GM12878 (cell line): ENCODE data around the gene CELSR1. TPM values are rescaled to one million over a fixed set of nuclear protein-coding genes. Genes with fewer than 3 reads are reported as not detected.

Source experiments
- ATAC-seq: fragments of 200-7000 bp; cut with Tn5 transposase; 3 replicates; pipeline ENCODE4 v1.9.1; 2020; ENCODE audit warnings: mild to moderate bottlenecking, moderate library complexity
- BruUV-seq: library from RNA; stranded (reverse); fragments of 400-500 nt; replicated peaks from 2 replicates; lab custom pipeline; 2021; lab: Mats Ljungman, UMichigan
- CTCF ChIA-PET: fragments of 300-600 bp; sonication (Branson Sonifier 250); formaldehyde crosslinking; extraction: SDS; loops from one replicate; lab custom pipeline; 2021; ENCODE audit warnings: inconsistent platforms; lab: Yijun Ruan, JAX
- POLR2A ChIA-PET: fragments of 350-600 bp; formaldehyde crosslinking; extraction: SDS; loops from one replicate; lab custom pipeline; 2021; ENCODE audit warnings: inconsistent platforms; lab: Charles Lee
- RAD21 ChIA-PET: fragments of 300-600 bp; sonication (Branson Sonifier 250); formaldehyde crosslinking; loops from one replicate; lab custom pipeline; 2023; ENCODE audit warnings: antibody characterized with exemption; ENCODE audit not compliant: unreplicated experiment; lab: Charles Lee
- SMC1A ChIA-PET: fragments of 300-600 bp; sonication (Branson Sonifier 250); formaldehyde crosslinking; loops from one replicate; lab custom pipeline; 2023; ENCODE audit not compliant: unreplicated experiment, uncharacterized antibody; lab: Charles Lee
- DNase-seq: peaks from one replicate; pipeline ENCODE4 v3.0.0-alpha.2; 2011; ENCODE audit warnings: low read depth, low spot score
- FAIRE-seq: peaks from 3 replicates; lab custom pipeline; 2011; peaks lifted over from hg19 to GRCh38; lab: Jason Lieb, UNC
- H2AFZ ChIP-seq: 2 replicates; pipeline ENCODE4 v1.6.0; 2011; ENCODE audit warnings: low read depth, low read length, control low read depth; ENCODE audit not compliant: control insufficient read depth
- H3K27ac ChIP-seq: 2 replicates; pipeline ENCODE4 v1.5.1; 2011; ENCODE audit warnings: control low read depth; ENCODE audit not compliant: control insufficient read depth, insufficient read depth
- H3K27me3 ChIP-seq, 2 experiments: replicated peaks in 1 of 2; 2 replicates each; pipeline versions ENCODE4 v1.6.0 to v1.6.1; 2011; ENCODE audit warnings: low read length in 1 of 2; ENCODE audit not compliant: control insufficient read depth in 2 of 2, insufficient read depth in 2 of 2
- H3K36me3 ChIP-seq, 2 experiments: 2 replicates each; pipeline ENCODE4 v1.5.1; 2011; ENCODE audit warnings: low read length in 1 of 2; ENCODE audit not compliant: control insufficient read depth in 2 of 2, insufficient read depth in 2 of 2
- H3K4me1 ChIP-seq: 2 replicates; pipeline ENCODE4 v1.6.1; 2011; ENCODE audit warnings: mild to moderate bottlenecking, low read length, moderate library complexity, mixed read lengths; ENCODE audit not compliant: control insufficient read depth, insufficient read depth
- H3K4me2 ChIP-seq: 2 replicates; pipeline ENCODE4 v1.6.0; 2011; ENCODE audit warnings: control low read depth; ENCODE audit not compliant: control insufficient read depth, insufficient read depth
- H3K4me3 ChIP-seq: fragments of 200-600 bp; sonication (generic); 2 replicates; pipeline ENCODE4 v1.5.1; 2016
- H3K79me2 ChIP-seq: 2 replicates; pipeline ENCODE4 v1.6.0; 2011; ENCODE audit warnings: low read length; ENCODE audit not compliant: control insufficient read depth, insufficient read depth
- H3K9ac ChIP-seq: 2 replicates; pipeline ENCODE4 v1.8.0; 2011; ENCODE audit warnings: low read length, control low read depth, mixed read lengths; ENCODE audit not compliant: control insufficient read depth, insufficient read depth
- H3K9me3 ChIP-seq: replicated peaks from 3 replicates; pipeline ENCODE4 v1.5.1; 2011; ENCODE audit warnings: mild to moderate bottlenecking, low read length; ENCODE audit not compliant: control insufficient read depth, insufficient read depth
- H4K20me1 ChIP-seq: 2 replicates; pipeline ENCODE4 v1.6.0; 2011; ENCODE audit not compliant: control insufficient read depth, insufficient read depth
- E2F8 ChIP-seq: fragments of 450-650 bp; IDR thresholded peaks from 2 replicates; pipeline ENCODE4 v1.6.1; 2018; ENCODE audit warnings: mild to moderate bottlenecking, low read depth, moderate library complexity; ENCODE audit not compliant: partially characterized antibody
- EP300 ChIP-seq, 2 experiments: fragments of 150-350 bp in 1 of 2; IDR thresholded peaks; 2 replicates each; pipeline ENCODE4 v1.6.1; 2011 to 2012; ENCODE audit warnings: low read depth in 2 of 2, low read length in 2 of 2, borderline replicate concordance in 1 of 2, improper control_type of control experiment in 1 of 2, inconsistent platforms in 1 of 2; ENCODE audit not compliant: control insufficient read depth in 1 of 2
- HCFC1 ChIP-seq: fragments of 150-350 bp; IDR thresholded peaks from 2 replicates; pipeline ENCODE4 v1.6.1; 2014; ENCODE audit warnings: low read length
- IKZF2 ChIP-seq, 2 experiments: fragments of 450-650 bp; IDR thresholded peaks; 2 replicates each; pipeline ENCODE4 v1.6.1; 2017; ENCODE audit warnings: mild to moderate bottlenecking in 2 of 2, moderate library complexity in 2 of 2
- JUND ChIP-seq: IDR thresholded peaks from 2 replicates; pipeline ENCODE4 v1.6.1; 2012; ENCODE audit warnings: low read depth, mild to moderate bottlenecking, low read length, improper control_type of control experiment, moderate library complexity
- MXI1 ChIP-seq: fragments of 150-350 bp; IDR thresholded peaks from 2 replicates; pipeline ENCODE4 v1.6.1; 2011; ENCODE audit warnings: low read depth, mild to moderate bottlenecking, inconsistent platforms, low read length, improper control_type of control experiment
- RB1 ChIP-seq: fragments of 450-650 bp; formaldehyde crosslinking; IDR thresholded peaks from 2 replicates; pipeline ENCODE4 v1.6.1; 2017; ENCODE audit warnings: mild to moderate bottlenecking, borderline replicate concordance
- USF2 ChIP-seq: IDR thresholded peaks from 2 replicates; pipeline ENCODE4 v1.6.1; 2011; ENCODE audit warnings: low read depth, low read length, improper control_type of control experiment, borderline replicate concordance
- ZNF217 ChIP-seq: fragments of 450-650 bp; IDR thresholded peaks from 2 replicates; pipeline ENCODE4 v1.6.1; 2017; ENCODE audit warnings: antibody characterized with exemption, mild to moderate bottlenecking
- WGBS: methylation state at CpG from one replicate; pipeline ENCODE4 v1.1.6; 2016; ENCODE audit warnings: low lambda C conversion rate; ENCODE audit not compliant: insufficient replicate concordance, insufficient coverage; ENCODE audit errors: missing lambda C conversion rate; 5-methylcytosine and 5-hydroxymethylcytosine counted together
- in situ Hi-C: fragments of 300-500 bp; cut with MboI; formaldehyde crosslinking; loops from 9 replicates; pipeline ENCODE4 v1.14.3; 2018; ENCODE audit warnings: mixed read lengths
- intact Hi-C: fragments of 100-400 bp; cut with micrococcal nuclease; formaldehyde crosslinking; loops from one replicate; pipeline ENCODE4 v1.14.2; 2022; ENCODE audit not compliant: unreplicated experiment
- polyA plus RNA-seq, 11 experiments: library from polyadenylated mRNA; depleted of rRNA in 4 of 11; unstranded in 6 of 11; stranded (reverse) in 5 of 11; fragments of >200 nt; fragmentation: Nextera tagmentation in 4 of 11; fragmentation: Illumina TruSeq in 1 of 11; extraction: Ambion mirVana in 4 of 11; extraction: Trizol in 1 of 11; gene quantifications; 1 replicate in 1 of 11; 2 replicates in 10 of 11; pipeline versions ENCODE4 v1.2.1 to v1.2.3, GENCODE V29; 2011 to 2016; ENCODE audit warnings: inconsistent platforms in 2 of 11, missing spikeins in 2 of 11, low read depth in 1 of 11
- total RNA-seq, 4 experiments: library from RNA; depleted of rRNA in 3 of 4; stranded (reverse); fragments of >200 nt in 3 of 4; fragmentation: Illumina TruSeq in 1 of 4; extraction: Trizol in 1 of 4; gene quantifications; 2 replicates each; pipeline versions ENCODE4 v1.2.1 to v1.2.3, GENCODE V29; 2013 to 2021

The CELSR1 gene
- total and polyA plus RNA-seq, 10 of the 15 experiments (the other 5 are each of a cell fraction or from before 2014, with no cell fraction given), result 0.05 to 1.7 (median 0.35) TPM; not detected in 2

GRCh38 chr22:46551321-46551720 lies 13.9 kb upstream of the CELSR1 start:
- Histone ChIP-seq H3K9me3 (peaks cover 3% of the 10 kb centered on the region; the same call in 1 of the 3 replicates), H3K4me2 (no peak overlapping the region), H2AFZ (no peak overlapping the region), H3K27ac (no peak overlapping the region), H4K20me1 (no peaks in the 10 kb centered on the region), H3K4me3 (no peak overlapping the region), H3K79me2 (no peaks in the 10 kb centered on the region), H3K36me3 (no peaks in the 10 kb centered on the region), H3K27me3 (no peaks in the 10 kb centered on the region; a peak in 2 of 4 replicates), H3K9ac (no peak overlapping the region), H3K4me1 (no peaks in the 10 kb centered on the region)
- ATAC-seq (no peak), FAIRE-seq (no peak), DNase-seq (no peak)
- ChIA-PET POLR2A (interaction anchor here (0.5 kb wide), 1 partner anchor 53 kb away, joined by 4 read pairs; no protein-coding TSS in a partner anchor), CTCF (interaction anchor here (3.5 kb wide), 1 partner anchor 12 kb away, joined by 13 read pairs; no protein-coding TSS in a partner anchor), SMC1A (no interaction called here), RAD21 (interaction anchor here (0.7 to 1.4 kb wide), 2 partner anchors 13 to 184 kb away, joined by 3 to 4 read pairs; no protein-coding TSS in a partner anchor)
- TF ChIP-seq JUND, result no peak
- TF ChIP-seq RB1, result no peak
- TF ChIP-seq EP300 (IDR thresholded peaks at IDR 0.05; ENCODE audit: borderline replicate concordance in 1 of 2, control insufficient read depth in 1 of 2, low read depth in 2 of 2, low read length in 2 of 2), result no peak
- TF ChIP-seq USF2, result no peak
- no peak for TF ChIP-seq ZNF217
- TF ChIP-seq MXI1, result no peak
- TF ChIP-seq HCFC1, result no peak
- no peak for TF ChIP-seq IKZF2 (IDR thresholded peaks at IDR 0.05)
- TF ChIP-seq E2F8, result no peak
- in situ Hi-C loops, result loop anchor here (25.0 kb wide), 1 partner anchor 1936 kb away; a partner anchor contains a TSS
- WGBS, result 28% methylated on average over 9 of the region's 9 CpGs
- intact Hi-C loops, result no loop called here
- BruUV-seq, result no TSS peak
